Spleen (tissue), 11 donors: ENCODE results near the gene MRGPRD. TPM values are rescaled to one million over a fixed set of nuclear protein-coding genes. Genes with fewer than 3 reads are reported as not detected.

Experiments used
- DNase-seq: peaks from one replicate; pipeline ENCODE4 v3.0.0-alpha.2; 2020
- H3K27ac ChIP-seq, 8 donors: fragments of 200-600 bp; sonication (generic) in 7 of 8; 1 replicate in 4 of 8; 2 replicates in 4 of 8; pipeline versions ENCODE4 v1.5.0 to v1.8.0; 2016 to 2021; ENCODE audit warnings: inconsistent platforms in 4 of 8, mild to moderate bottlenecking in 4 of 8, moderate library complexity in 1 of 8
- H3K27me3 ChIP-seq, 7 donors: fragments of 200-600 bp; sonication (generic) in 6 of 7; replicated peaks in 1 of 7; 1 replicate in 4 of 7; 2 replicates in 3 of 7; pipeline versions ENCODE4 v1.5.0 to v1.8.0; 2016 to 2021; ENCODE audit warnings: inconsistent platforms in 3 of 7, mild to moderate bottlenecking in 1 of 7
- H3K36me3 ChIP-seq, 6 donors: fragments of 200-600 bp; sonication (generic) in 5 of 6; 1 replicate in 4 of 6; 2 replicates in 2 of 6; pipeline versions ENCODE4 v1.5.0 to v1.8.0; 2016 to 2021; ENCODE audit warnings: inconsistent platforms in 2 of 6
- H3K4me1 ChIP-seq, 6 donors: fragments of 200-600 bp; sonication (generic) in 5 of 6; 1 replicate in 3 of 6; 2 replicates in 3 of 6; pipeline versions ENCODE4 v1.5.0 to v1.8.0; 2016 to 2021; ENCODE audit warnings: inconsistent platforms in 3 of 6
- H3K4me3 ChIP-seq, 8 donors: fragments of 200-600 bp; sonication (generic) in 7 of 8; 1 replicate in 4 of 8; 2 replicates in 4 of 8; pipeline versions ENCODE4 v1.5.0 to v1.8.0; 2016 to 2021; ENCODE audit warnings: inconsistent platforms in 4 of 8, mild to moderate bottlenecking in 4 of 8, moderate library complexity in 2 of 8
- H3K9me3 ChIP-seq, 8 donors: fragments of 200-600 bp; sonication (generic) in 7 of 8; 1 replicate in 4 of 8; 2 replicates in 4 of 8; pipeline versions ENCODE4 v1.5.0 to v1.8.0; 2016 to 2021; ENCODE audit warnings: inconsistent platforms in 4 of 8
- POLR2A ChIP-seq, 3 donors: fragments of 450-650 bp; IDR thresholded peaks; one replicate each; pipeline ENCODE4 v1.5.1; 2017; ENCODE audit warnings: antibody characterized with exemption in 3 of 3, mild to moderate bottlenecking in 1 of 3
- POLR2AphosphoS5 ChIP-seq, 3 donors: sonication (generic); formaldehyde crosslinking; IDR thresholded peaks; one replicate each; pipeline ENCODE4 v1.5.1; 2017; ENCODE audit warnings: antibody characterized with exemption in 3 of 3
- WGBS, 5 donors: extraction: QIAGEN DNeasy Blood & Tissue Kit in 3 of 5; methylation state at CpG; one replicate each; pipeline versions ENCODE4 v1.1.5 to v1.1.7; 2013 to 2018; 5-methylcytosine and 5-hydroxymethylcytosine counted together
- intact Hi-C: fragments of 100-400 bp; cut with DNase I; formaldehyde crosslinking; loops from one replicate; pipeline ENCODE4 v1.15.0; 2023; ENCODE audit warnings: low total_unique reads
- polyA plus RNA-seq, 3 donors: library from polyadenylated mRNA; stranded (reverse); fragments of 200-250 nt; gene quantifications; one replicate each; pipeline ENCODE4 v1.2.1, GENCODE V29; 2013
- total RNA-seq, 7 donors: library from RNA; depleted of rRNA in 3 of 7; stranded (reverse); fragments of >200 nt in 3 of 7; fragmentation: NEBNext Ultra II Directional in 4 of 7; extraction: Animal tissue kit (Norgen Biotek cat#: 25700) in 4 of 7; gene quantifications; one replicate each; pipeline versions ENCODE4 v1.1.0 to v1.2.1, GENCODE V29; 2016 to 2021
- TF ChIP-seq, protein P1 (sequence below), 11 experiments: fragments of 200-600 bp in 7 of 11; fragments of 450-650 bp in 4 of 11; sonication (generic) in 4 of 11; IDR thresholded peaks in 8 of 11; conservative IDR thresholded peaks in 3 of 11; 1 replicate in 7 of 11; 2 replicates in 4 of 11; pipeline versions ENCODE4 v1.4.0 to v1.8.0; 2016 to 2021; ENCODE audit warnings: antibody characterized with exemption in 11 of 11, inconsistent platforms in 4 of 11, mild to moderate bottlenecking in 1 of 11
- donor health status: healthy with polysubstance abuse.
- donor health status: DM: no; HTN: no; CAD: no; lungs with moderate emphysema.
- donor health status: DM: no; HTN: no; CAD: no.
- donor health status: Bipolar disorder and iron deficiency.
- donor health status: healthy.
- donor health status: DM: no; HTN: no; CAD: no.
- donor health status: DM: yes; HTN: yes; CAD: no.

The MRGPRD gene
- total and polyA plus RNA-seq, 10 donors = not detected

GRCh38 chr11:68933605-68934320 is 47.0 kb downstream of the MRGPRD start:
- peak; percentile 51 for DNase-seq
- no peak overlapping the region for H3K27ac ChIP-seq
- H3K9me3 ChIP-seq = no peaks in the 10 kb centered on the region
- intact Hi-C loops = no loop called here
- peaks cover 0 to 100% (median 85%) of the 10 kb centered on the region in 6 donors for H3K36me3 ChIP-seq
- no peaks in the 10 kb centered on the region for H3K27me3 ChIP-seq
- WGBS, 5 donors = 91 to 96% (median 93%) methylated on average over 15 to 17 of the region's 17 CpGs
- no peak overlapping the region for H3K4me3 ChIP-seq
- TF ChIP-seq POLR2A (IDR thresholded peaks at IDR 0.05) = no peak
- TF ChIP-seq POLR2AphosphoS5 (IDR thresholded peaks at IDR 0.05) = no peak
- TF ChIP-seq, protein P1, sequence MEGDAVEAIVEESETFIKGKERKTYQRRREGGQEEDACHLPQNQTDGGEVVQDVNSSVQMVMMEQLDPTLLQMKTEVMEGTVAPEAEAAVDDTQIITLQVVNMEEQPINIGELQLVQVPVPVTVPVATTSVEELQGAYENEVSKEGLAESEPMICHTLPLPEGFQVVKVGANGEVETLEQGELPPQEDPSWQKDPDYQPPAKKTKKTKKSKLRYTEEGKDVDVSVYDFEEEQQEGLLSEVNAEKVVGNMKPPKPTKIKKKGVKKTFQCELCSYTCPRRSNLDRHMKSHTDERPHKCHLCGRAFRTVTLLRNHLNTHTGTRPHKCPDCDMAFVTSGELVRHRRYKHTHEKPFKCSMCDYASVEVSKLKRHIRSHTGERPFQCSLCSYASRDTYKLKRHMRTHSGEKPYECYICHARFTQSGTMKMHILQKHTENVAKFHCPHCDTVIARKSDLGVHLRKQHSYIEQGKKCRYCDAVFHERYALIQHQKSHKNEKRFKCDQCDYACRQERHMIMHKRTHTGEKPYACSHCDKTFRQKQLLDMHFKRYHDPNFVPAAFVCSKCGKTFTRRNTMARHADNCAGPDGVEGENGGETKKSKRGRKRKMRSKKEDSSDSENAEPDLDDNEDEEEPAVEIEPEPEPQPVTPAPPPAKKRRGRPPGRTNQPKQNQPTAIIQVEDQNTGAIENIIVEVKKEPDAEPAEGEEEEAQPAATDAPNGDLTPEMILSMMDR (IDR thresholded peaks at IDR 0.05 in 8 of 11, conservative IDR thresholded peaks at IDR 0.05 in 3 of 11) = no peak
- H3K4me1 ChIP-seq = peaks cover 0 to 3% (median under 1%) of the 10 kb centered on the region in 6 donors

GRCh38 chr11:68932933-68933577 is 47.7 kb downstream of the MRGPRD start:
- Histone ChIP-seq H3K36me3 (peaks cover 0 to 100% (median 85%) of the 10 kb centered on the region in 6 donors), H3K4me1 (peaks cover 0 to 10% (median 7%) of the 10 kb centered on the region in 6 donors), H3K27me3 (no peaks in the 10 kb centered on the region), H3K4me3 (no peak overlapping the region), H3K9me3 (no peaks in the 10 kb centered on the region), H3K27ac (no peak overlapping the region)
- peak; percentile 40 for DNase-seq
- intact Hi-C loops = no loop called here
- TF ChIP-seq, protein P1 (IDR thresholded peaks at IDR 0.05 in 8 of 11, conservative IDR thresholded peaks at IDR 0.05 in 3 of 11) = no peak
- peak in 1 of 3 donors; percentile 34 for TF ChIP-seq POLR2AphosphoS5 (IDR thresholded peaks at IDR 0.05)
- WGBS, 5 donors = 96 to 97% (median 97%) methylated on average over 24 of the region's 24 CpGs

DNA sequence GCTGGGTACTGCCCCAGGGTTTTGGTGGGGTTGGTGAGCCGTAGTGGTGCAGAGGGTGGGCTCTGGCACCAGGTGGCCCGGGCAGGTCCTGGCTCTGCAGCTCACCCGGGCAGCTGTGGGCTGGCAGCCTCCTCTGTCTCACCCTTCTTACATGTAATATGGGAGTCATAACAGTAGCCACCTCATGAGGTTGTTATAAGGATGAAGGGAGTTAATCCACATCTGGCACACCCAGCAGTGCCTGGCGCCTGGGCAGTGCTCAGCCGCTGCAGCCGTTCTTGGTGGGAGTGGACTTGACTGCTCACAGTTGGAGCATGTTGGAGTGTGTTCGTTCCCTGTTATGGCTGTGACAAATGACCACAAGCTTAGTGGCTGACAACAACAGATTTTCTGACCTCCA is 48.4 kb downstream of the MRGPRD start:
- H3K27ac ChIP-seq = no peak overlapping the region
- intact Hi-C loops = no loop called here
- H3K4me1 ChIP-seq = peaks cover 0 to 17% (median 14%) of the 10 kb centered on the region in 6 donors
- H3K36me3 ChIP-seq = peaks cover 0 to 100% (median 81%) of the 10 kb centered on the region in 6 donors
- no peak overlapping the region for H3K4me3 ChIP-seq
- DNase-seq = peak; percentile 45
- no peaks in the 10 kb centered on the region for H3K9me3 ChIP-seq
- H3K27me3 ChIP-seq = no peaks in the 10 kb centered on the region
- TF ChIP-seq POLR2A (IDR thresholded peaks at IDR 0.05) = no peak
- TF ChIP-seq, protein P1 (IDR thresholded peaks at IDR 0.05 in 8 of 11, conservative IDR thresholded peaks at IDR 0.05 in 3 of 11) = no peak
- no peak for TF ChIP-seq POLR2AphosphoS5 (IDR thresholded peaks at IDR 0.05)
- 90 to 95% (median 93%) methylated on average over 7 of the region's 7 CpGs for WGBS, 5 donors

- TF ChIP-seq POLR2A (IDR thresholded peaks at IDR 0.05) = no peak
- no peak for TF ChIP-seq POLR2AphosphoS5 (IDR thresholded peaks at IDR 0.05)
- TF ChIP-seq, protein P1 (IDR thresholded peaks at IDR 0.05 in 8 of 11, conservative IDR thresholded peaks at IDR 0.05 in 3 of 11) = no peak
- peaks cover 0 to 100% (median 77%) of the 10 kb centered on the region in 6 donors for H3K36me3 ChIP-seq
- no peak overlapping the region for H3K4me3 ChIP-seq
- H3K27ac ChIP-seq = no peak overlapping the region
- no peaks in the 10 kb centered on the region for H3K27me3 ChIP-seq
- WGBS, 5 donors = 87 to 94% (median 92%) methylated on average over 17 of the region's 17 CpGs
- peak; percentile 17 for DNase-seq
- intact Hi-C loops = no loop called here
- H3K4me1 ChIP-seq = peaks cover 0 to 22% (median 18%) of the 10 kb centered on the region in 6 donors
- H3K9me3 ChIP-seq = peaks cover 0 to 2% (median under 1%) of the 10 kb centered on the region in 8 donors
Measured at GRCh38 chr11:68931911-68932310, 48.9 kb downstream of the MRGPRD start.
